Islet precursor cell (in vitro differentiated cells): Measurements from ENCODE around the gene ANO6.
"Not testable (repeated sequence)": the region's sequence is repeated elsewhere in the genome, so short reads cannot be mapped to it uniquely, and the experiment has no call there.

ENCODE experiments used
- DNase-seq: peaks from one replicate; pipeline ENCODE4 v3.0.0-alpha.2; 2018

Gene ANO6

GRCh38 chr12:45214071-45214470 is 1.8 kb upstream of the ANO6 start:
- DNase-seq = no peak

DNA sequence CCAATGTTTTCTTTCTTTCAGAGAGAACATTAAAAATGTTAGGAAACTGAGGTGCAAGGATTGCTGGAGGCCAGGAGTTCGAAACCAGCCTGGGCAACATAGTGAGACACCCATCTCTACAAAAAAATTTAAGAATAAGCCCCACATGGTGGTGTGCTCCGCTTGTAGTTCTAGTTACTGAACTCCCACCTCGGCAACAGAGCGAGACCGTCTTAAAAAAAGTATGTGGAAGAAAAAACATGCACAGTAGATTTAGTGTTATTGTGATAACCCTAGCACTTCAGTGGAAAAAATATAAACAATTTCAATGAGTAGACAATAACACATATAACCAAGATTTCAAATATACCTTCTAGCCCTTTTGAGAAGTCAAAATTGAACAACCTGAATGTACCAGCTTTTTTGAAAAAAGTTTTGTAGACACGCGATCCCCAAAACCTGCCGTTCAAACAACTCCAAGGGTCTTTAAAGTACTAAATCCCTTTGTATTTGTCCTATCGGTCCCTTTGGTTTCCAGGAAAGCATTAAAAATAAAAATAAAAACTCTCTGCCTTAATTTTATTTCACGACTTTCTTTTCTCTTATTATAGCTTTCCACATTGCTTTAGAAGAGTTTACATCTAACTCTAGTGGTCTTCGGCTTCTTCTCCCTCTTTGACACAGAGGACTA is 1.0 kb upstream of the ANO6 start:
- DNase-seq = no peak

DNA sequence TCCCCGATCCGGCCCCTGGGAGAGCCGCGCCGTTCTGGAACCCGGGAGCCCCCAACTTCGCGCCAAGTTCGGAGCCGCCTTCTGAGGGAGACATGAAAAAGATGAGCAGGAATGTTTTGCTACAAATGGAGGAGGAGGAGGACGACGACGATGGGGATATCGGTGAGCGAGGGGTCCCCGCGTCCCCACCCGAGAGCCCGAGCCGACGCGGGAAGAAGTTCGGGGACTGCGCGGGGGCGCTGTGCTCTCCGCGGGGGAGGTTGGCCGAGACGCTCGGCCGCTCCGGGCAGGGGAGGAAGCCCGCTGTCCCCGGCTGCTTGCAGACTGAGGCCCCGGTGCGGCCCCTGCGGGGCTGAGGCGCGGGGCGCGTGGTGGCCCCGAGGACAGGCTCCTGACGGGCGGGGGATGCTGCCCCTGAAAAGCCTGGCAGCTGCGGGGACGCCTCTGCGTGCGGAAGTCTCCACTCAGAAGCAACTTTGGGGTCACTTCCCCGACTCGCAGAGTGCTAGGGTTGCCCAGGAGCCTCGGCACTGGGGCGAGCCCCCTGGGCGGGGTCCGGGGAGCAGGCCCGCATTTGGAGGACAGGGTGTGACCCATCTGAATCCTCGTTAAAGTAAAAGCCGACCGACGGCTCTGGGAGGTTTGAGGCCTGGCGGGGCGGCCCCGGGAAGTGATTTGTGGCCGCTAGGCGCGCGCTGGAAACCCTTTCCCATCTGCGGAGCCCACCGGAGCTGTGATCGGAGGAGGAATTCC is 511 bp downstream of the ANO6 start:
- peak; percentile 85 for DNase-seq

- DNase-seq = no peak
Observed at GRCh38 chr12:45216983-45217485, 1.1 kb downstream of the ANO6 start.

GRCh38 chr12:45217846-45218245 is 2.0 kb downstream of the ANO6 start:
- DNase-seq = no peak

GRCh38 chr12:45219621-45220020 is 3.7 kb downstream of the ANO6 start:
- DNase-seq = no peak

DNA sequence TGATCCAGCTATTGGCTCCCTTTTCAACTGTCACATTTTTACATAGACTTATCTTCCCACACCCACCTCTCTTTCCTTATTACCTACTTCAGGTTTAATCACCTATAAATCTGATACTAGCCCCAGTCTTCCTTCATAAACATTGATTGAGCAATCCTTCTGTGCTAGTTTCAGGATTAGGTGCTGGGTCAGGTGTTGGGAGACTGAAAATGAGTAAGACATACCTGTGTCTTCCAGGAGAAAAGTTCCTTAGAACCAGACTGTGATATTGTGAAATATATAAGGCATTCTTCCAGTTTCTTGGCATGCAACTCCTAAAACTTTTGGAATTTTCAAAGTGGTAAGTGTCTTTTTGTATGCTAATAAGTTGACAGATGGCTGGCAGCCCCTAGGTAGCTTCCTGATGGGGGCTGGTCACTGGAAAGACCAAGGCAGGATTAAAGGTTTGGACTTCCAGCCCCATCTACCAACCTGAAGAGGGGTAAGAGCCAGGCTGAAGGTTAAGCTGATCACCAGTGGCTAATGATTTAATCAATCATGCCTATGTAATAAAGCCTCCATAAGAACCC is 4.6 kb downstream of the ANO6 start:
- DNase-seq = no peak

GRCh38 chr12:45220969-45221368 is 5.1 kb downstream of the ANO6 start:
- no peak for DNase-seq

DNA sequence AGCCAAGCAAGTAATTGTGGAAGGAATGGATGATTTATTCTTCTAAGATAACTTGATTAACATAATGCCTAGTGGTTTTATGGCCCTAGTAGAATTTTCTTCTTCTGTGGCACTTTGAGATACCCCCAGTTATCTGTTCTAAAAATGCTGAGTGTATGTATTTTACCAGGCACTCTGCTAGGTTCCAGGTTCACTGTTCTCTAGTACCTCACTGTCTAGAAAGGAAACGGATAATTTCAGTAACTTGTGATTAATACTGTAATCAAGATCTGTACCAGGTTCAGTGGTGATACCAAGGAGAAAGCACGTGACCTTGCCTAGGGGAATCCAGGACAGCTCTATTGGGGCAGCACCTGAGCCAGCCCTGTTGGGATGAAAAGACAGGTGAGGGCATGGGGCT is 8.0 kb downstream of the ANO6 start:
- DNase-seq = no peak

GRCh38 chr12:45224311-45224710 is 8.4 kb downstream of the ANO6 start:
- no peak for DNase-seq

DNA sequence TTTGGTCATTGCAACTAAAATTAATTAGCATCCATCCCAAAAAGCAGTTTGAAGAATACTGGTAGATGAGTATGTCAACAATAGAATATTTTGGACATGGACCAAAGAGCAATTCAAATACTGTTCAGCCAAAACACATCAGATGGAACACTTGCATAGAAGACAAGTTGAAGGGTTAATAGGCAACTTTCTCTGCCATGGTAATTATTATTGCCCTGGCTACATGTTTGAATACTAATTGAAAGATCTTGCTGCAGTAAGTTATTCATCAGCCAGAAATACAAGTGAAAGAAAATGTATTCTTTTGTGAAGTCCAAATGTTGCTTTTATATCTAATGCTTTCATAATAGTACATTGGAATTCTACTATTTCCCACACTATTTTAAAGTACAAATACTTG is 10.1 kb downstream of the ANO6 start:
- DNase-seq = no peak

DNA sequence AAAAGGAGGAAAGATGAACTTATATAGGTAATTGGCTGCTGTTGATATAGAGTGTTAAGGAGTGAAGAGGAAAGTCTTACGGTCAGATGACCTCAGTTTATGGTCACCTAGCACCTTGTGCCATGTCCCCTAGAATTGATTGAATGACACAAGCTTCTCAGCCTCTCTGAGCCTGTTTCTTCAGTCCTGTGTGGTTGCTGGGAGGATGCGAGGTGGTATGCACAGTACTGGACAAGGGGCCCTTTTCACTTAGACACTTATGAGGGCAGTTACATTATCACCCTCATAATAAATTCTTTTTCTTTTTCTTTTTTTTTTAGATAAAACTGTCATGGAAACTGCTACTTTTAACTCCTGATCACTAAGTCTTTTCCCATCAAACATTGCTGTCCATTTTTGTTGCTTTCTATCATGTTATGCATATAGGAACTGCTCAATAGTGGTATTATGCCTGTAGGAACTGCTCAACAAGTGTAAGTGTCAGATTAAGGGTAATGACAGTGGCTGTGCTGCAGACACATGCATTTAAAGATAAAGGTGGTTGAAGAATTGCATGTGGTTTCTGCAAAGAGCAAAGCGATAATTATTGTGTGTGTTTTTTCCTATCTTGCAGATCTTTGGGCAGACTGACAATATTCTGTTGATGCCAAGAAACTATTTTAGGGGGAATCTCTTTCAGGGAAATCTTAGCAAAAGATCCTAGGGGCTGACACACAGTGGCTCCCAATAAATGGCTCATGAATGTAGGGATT is 11.6 kb downstream of the ANO6 start:
- DNase-seq = no peak

DNA sequence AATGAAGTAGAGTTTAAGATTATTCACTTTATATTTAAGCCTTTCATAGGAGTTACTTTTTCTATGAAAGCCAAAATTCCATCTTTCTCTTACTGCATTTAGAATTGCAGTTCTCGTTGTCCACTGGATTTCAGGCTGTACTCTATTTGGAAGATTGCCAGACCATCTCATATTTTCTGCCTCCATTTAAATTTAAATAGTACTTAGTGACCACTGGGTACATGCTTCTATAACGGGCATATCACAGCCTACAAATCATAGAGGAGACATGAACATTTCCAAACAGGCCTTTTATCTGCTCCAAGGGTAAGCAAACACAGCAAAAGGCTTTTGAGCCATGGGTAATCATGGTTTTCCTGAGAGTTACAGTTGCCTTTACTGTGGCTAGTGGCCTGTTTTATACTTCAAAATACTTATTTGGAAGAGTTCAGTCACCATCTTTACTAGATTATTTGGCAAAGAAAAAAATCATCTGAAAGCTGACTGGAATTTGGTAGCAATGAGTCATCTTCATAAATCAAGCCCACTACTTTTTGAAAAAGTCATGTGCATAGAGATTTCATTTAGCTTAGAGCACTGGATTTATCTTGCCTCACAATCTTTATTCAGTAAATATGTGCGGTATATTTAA is 15.7 kb downstream of the ANO6 start:
- no peak for DNase-seq

DNA sequence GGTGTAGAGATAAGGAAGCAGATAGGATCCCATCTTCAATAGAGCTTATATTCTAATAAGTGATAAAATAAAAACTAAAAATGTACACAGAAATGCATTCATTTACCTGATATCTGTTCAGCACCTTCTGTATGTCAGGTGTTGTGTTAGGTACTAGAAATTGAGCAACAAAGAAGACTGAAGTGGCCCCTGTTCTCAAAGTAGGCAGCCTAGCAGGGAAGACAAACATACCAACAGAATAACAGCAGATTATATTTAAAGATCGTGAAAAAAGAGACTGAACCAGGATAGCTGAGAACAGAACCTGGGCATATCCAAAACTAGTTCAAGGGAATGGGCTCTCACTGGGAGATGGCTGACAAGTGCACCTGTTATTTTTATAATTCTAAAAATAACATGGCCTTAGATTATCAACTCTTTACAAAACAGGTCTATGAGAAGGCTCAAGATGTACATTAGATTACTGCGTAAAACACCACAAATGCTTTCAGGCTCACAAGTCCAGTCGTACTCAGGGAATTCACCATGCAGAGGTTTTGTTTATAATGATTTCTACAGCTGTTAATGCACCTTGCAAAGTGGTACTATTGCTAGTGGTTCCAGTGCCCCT is 16.4 kb downstream of the ANO6 start:
- DNase-seq = no peak

- DNase-seq = peak; percentile 98
Observed at GRCh38 chr12:45232756-45233372, 17.0 kb downstream of the ANO6 start.

DNA sequence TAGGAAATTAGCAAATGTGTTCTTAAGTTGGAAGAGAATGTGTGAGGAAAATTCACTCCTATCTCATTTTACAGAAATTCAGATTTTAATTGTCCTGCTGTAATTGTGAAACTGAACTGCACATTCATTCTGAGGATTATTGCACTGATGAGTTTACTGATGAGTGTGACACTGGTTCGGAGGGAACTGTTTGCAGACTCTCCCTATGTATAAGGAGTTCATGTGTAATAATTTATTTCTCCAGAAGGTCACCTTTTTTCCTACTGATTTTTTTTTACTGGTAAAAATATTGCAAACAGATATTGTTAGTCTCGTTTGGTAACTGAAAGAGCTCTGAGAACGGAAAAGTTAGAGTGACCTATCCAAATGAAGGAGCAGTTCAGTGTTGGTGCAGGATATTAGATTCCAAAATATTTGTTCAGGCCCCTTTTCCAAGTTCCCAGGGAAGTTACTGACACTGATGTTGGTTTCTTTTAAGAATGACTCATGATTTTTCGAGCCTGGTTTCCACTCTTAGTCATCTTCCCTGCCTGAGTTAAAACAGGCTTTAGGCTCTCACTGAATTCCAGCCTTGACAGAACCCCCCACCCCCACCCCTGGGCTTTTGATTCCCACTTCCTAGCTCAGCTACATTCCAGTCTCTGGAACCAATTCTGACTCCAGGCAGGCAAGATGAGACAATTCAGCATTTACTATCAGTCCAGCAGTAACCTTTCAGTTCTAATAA is 18.4 kb downstream of the ANO6 start:
- DNase-seq = peak; percentile 99

DNA sequence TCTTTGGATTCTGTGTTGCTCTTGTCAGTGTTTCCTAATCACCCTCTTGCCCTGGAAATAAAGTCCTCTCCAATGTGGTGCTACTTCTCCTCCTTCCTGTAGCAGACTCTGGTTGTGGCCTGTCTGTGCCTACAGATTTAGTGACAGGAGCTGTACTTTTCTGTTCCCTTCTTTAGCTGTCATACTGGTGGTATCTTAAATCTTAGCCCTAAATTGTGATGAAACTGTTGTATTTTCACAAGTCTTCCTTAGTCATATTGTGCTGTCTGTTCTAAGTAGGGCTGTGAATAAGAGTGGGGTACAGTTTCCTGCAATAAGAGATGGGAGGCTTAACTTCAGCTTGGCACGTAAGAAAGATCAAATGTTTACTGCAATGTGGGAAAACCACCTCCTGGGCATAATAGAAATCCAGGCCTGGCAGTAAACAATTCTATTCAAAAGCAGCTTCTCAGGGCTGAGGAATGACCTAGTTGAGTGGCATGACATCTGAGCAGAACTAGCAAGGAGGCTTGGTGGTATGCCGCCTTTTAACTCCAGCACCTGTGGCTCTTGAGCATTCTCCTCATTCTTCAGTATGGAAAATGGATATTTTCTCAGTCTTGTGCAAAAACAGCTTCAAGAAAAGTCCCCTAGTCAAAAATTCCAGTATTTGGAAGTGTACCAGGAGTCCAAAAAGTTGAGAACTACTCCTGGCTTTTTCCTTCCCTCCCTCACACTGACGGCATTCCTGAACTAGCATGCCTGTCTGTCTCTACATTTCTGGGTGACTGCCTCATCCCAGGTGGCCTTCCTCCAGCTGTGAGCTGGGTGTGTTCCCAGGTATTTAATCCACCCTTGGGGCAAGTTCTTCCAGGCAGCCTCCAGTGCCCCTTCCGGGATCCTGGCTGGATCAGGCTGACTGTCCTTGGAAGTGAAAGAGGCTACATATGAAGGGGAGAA is 19.5 kb downstream of the ANO6 start:
- peak; percentile 98 for DNase-seq

DNA sequence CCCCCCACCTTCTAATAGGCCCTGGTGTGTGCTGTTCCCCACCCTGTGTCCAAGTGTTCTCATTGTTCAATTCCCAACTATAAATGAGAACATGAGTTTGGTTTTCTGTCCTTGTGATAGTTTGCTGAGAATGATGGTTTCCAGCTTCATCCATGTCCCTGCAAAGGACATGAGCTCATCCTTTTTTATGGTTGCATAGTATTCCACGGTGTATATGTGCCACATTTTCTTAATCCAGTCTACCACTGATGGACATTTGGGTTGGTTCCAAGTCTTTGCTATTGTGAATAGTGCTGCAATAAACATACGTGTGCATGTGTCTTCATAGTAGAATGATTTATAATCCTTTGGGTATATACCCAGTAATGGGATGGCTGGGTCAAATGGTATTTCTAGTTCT is 20.5 kb downstream of the ANO6 start:
- DNase-seq = not testable (repeated sequence)

- peak; percentile 72 for DNase-seq
Observed at GRCh38 chr12:45242180-45242579, 26.3 kb downstream of the ANO6 start.

GRCh38 chr12:45243963-45244362 is 28.1 kb downstream of the ANO6 start:
- no peak for DNase-seq
